ENCODE measurements around the gene MXI1. TPM values are rescaled to one million over a fixed set of nuclear protein-coding genes. Genes with fewer than 3 reads are reported as not detected.

Gene MXI1
- total and polyA plus RNA-seq, 7 experiments from 2014 or later: 36.6 to 57.1 (median 52.7) TPM

GRCh38 chr10:110207805-110208613, 604 bp downstream of the MXI1 start:
- DNase-seq (peak; percentile 32 to 76 (median 59)), ATAC-seq (no peak)
- peaks cover 0 to 35% (median 7%) of the 10 kb centered on the region in 5 donors for H3K27me3 Mint-ChIP-seq
- H3K4me3 ChIP-seq (ENCODE audit: low read length): peak overlapping the region; percentile 75
- H3K4me1 Mint-ChIP-seq: peaks cover 24 to 40% (median 33%) of the 10 kb centered on the region in 7 donors
- POLR2A ChIA-PET: interaction anchor here (0.6 to 11.5 kb wide), 31 partner anchors 8 to 711 kb away, joined by 3 to 353 read pairs (median 5); partner anchors contain the start of genes SHOC2, SMC3 and SMNDC1
- CTCF ChIA-PET: interaction anchor here (0.5 to 8.5 kb wide), 11 partner anchors 9 to 321 kb away, joined by 3 to 95 read pairs (median 4); no protein-coding TSS in a partner anchor
- peaks cover 21% of the 10 kb centered on the region in 2 donors for H3K4me1 ChIP-seq (ENCODE audit: control insufficient read depth in 2 of 2, insufficient read depth in 2 of 2, low read length in 2 of 2)
- H3K36me3 Mint-ChIP-seq: peaks cover 0 to 4% (median 0%) of the 10 kb centered on the region in 5 donors
- no peaks in the 10 kb centered on the region for H3K9me3 ChIP-seq (ENCODE audit: control insufficient read depth in 2 of 3, low read length in 3 of 3)
- intact Hi-C loops (cut with micrococcal nuclease): loop anchor here (1.0 to 5.0 kb wide), 11 partner anchors 36 to 665 kb away; partner anchors contain the start of genes SMC3 (in 1 of the 2) and SMNDC1 (in 1 of the 2)
- peaks cover 0 to 5% (median 0%) of the 10 kb centered on the region in 11 donors for H3K9me3 Mint-ChIP-seq
- peaks cover 0 to 5% (median 0%) of the 10 kb centered on the region in 3 experiments for H3K36me3 ChIP-seq (ENCODE audit: control insufficient read depth in 2 of 3, insufficient read depth in 3 of 3, low read length in 3 of 3)
- H3K4me3 Mint-ChIP-seq: peak overlapping the region; percentile 94 to 99 (median 97)
- peak overlapping the region; percentile 71 for H3K27ac ChIP-seq (ENCODE audit: low read depth, low read length)
- H3K27me3 ChIP-seq (ENCODE audit: control insufficient read depth in 2 of 2, insufficient read depth in 2 of 2, low read length in 2 of 2): no peaks in the 10 kb centered on the region
- H3K27ac Mint-ChIP-seq: peak overlapping the region; percentile 95 to 99 (median 97)

- Mint-ChIP-seq H3K27ac (peak overlapping the region; percentile 95 to 99 (median 97)), H3K9me3 (peaks cover 0 to 5% (median 0%) of the 10 kb centered on the region in 11 donors), H3K4me3 (peak overlapping the region; percentile 94 to 99 (median 97)), H3K27me3 (peaks cover 0 to 28% (median 7%) of the 10 kb centered on the region in 5 donors), H3K36me3 (peaks cover 0 to 6% (median 0%) of the 10 kb centered on the region in 5 donors), H3K4me1 (peaks cover 31 to 48% (median 42%) of the 10 kb centered on the region in 7 donors)
- ATAC-seq (peak; percentile 13), DNase-seq (peak in 3 of 9 donors; percentile 8 to 52 (median 17))
- intact Hi-C loops (cut with micrococcal nuclease): loop anchor here (1.0 to 5.0 kb wide), 14 partner anchors 17 to 664 kb away; partner anchors contain the start of genes SMNDC1 (in 2 of the 2) and SMC3 (in 1 of the 2)
- Histone ChIP-seq H3K4me1 (ENCODE audit: control insufficient read depth in 2 of 2, insufficient read depth in 2 of 2, low read length in 2 of 2) (peaks cover 21 to 28% of the 10 kb centered on the region in 2 donors), H3K27ac (ENCODE audit: low read depth, low read length) (peak overlapping the region; percentile 95), H3K4me3 (ENCODE audit: low read length) (peak overlapping the region; percentile 75), H3K9me3 (ENCODE audit: control insufficient read depth in 2 of 3, low read length in 3 of 3) (no peaks in the 10 kb centered on the region), H3K36me3 (ENCODE audit: control insufficient read depth in 2 of 3, insufficient read depth in 3 of 3, low read length in 3 of 3) (peaks cover 0 to 5% (median 0%) of the 10 kb centered on the region in 3 experiments), H3K27me3 (ENCODE audit: control insufficient read depth in 2 of 2, insufficient read depth in 2 of 2, low read length in 2 of 2) (no peaks in the 10 kb centered on the region)
- CTCF ChIA-PET: interaction anchor here (0.7 to 8.5 kb wide), 17 partner anchors 8 to 308 kb away, joined by 3 to 95 read pairs (median 4); partner anchors contain the start of gene SMNDC1
- POLR2A ChIA-PET: interaction anchor here (0.6 to 11.5 kb wide), 39 partner anchors 9 to 711 kb away, joined by 3 to 353 read pairs (median 4); partner anchors contain the start of genes SHOC2, SMC3 and SMNDC1
These were observed 1.4 kb downstream of the MXI1 start for GRCh38 chr10:110208614-110209453.

GRCh38 chr10:110209454-110209925, 2.1 kb downstream of the MXI1 start:
- peak overlapping the region; percentile 95 for H3K27ac ChIP-seq (ENCODE audit: low read depth, low read length)
- H3K27me3 ChIP-seq (ENCODE audit: control insufficient read depth in 2 of 2, insufficient read depth in 2 of 2, low read length in 2 of 2): no peaks in the 10 kb centered on the region
- ATAC-seq (peak; percentile 38), DNase-seq (peak in 7 of 9 donors; percentile 52 to 89 (median 83))
- H3K4me1 Mint-ChIP-seq: peaks cover 31 to 53% (median 48%) of the 10 kb centered on the region in 7 donors
- H3K36me3 ChIP-seq (ENCODE audit: control insufficient read depth in 2 of 3, insufficient read depth in 3 of 3, low read length in 3 of 3): peaks cover 0 to 5% (median 0%) of the 10 kb centered on the region in 3 experiments
- peak overlapping the region; percentile 94 to 99 (median 97) for H3K4me3 Mint-ChIP-seq
- POLR2A ChIA-PET: interaction anchor here (0.6 to 11.5 kb wide), 31 partner anchors 10 to 358 kb away, joined by 3 to 353 read pairs (median 5); partner anchors contain the start of genes SMC3 and SMNDC1
- peaks cover 21 to 35% of the 10 kb centered on the region in 2 donors for H3K4me1 ChIP-seq (ENCODE audit: control insufficient read depth in 2 of 2, insufficient read depth in 2 of 2, low read length in 2 of 2)
- no peaks in the 10 kb centered on the region for H3K9me3 ChIP-seq (ENCODE audit: control insufficient read depth in 2 of 3, low read length in 3 of 3)
- H3K36me3 Mint-ChIP-seq: peaks cover 0 to 6% (median 0%) of the 10 kb centered on the region in 5 donors
- peak overlapping the region; percentile 95 to 99 (median 97) for H3K27ac Mint-ChIP-seq
- H3K4me3 ChIP-seq (ENCODE audit: low read length): peak overlapping the region; percentile 63
- peaks cover 0 to 22% (median 7%) of the 10 kb centered on the region in 5 donors for H3K27me3 Mint-ChIP-seq
- intact Hi-C loops (cut with micrococcal nuclease): loop anchor here (1.0 to 5.0 kb wide), 12 partner anchors 17 to 663 kb away; partner anchors contain the start of genes SMC3 (in 1 of the 2) and SMNDC1 (in 1 of the 2)
- CTCF ChIA-PET: interaction anchor here (0.8 to 8.5 kb wide), 13 partner anchors 9 to 131 kb away, joined by 3 to 95 read pairs (median 4); partner anchors contain the start of gene SMNDC1
- peaks cover 0 to 5% (median 0%) of the 10 kb centered on the region in 11 donors for H3K9me3 Mint-ChIP-seq

GRCh38 chr10:110209926-110210673, 2.7 kb downstream of the MXI1 start:
- H3K27ac ChIP-seq (ENCODE audit: low read depth, low read length): peak overlapping the region; percentile 95
- peak overlapping the region; percentile 95 to 99 (median 97) for H3K4me3 Mint-ChIP-seq
- DNase-seq: peak in 7 of 9 donors; percentile 22 to 85 (median 68)
- peaks cover 0 to 17% (median 7%) of the 10 kb centered on the region in 5 donors for H3K27me3 Mint-ChIP-seq
- H3K27ac Mint-ChIP-seq: peak overlapping the region; percentile 95 to 99 (median 98)
- ATAC-seq: peak; percentile 38
- H3K4me1 Mint-ChIP-seq: peaks cover 31 to 56% (median 51%) of the 10 kb centered on the region in 7 donors
- peaks cover 0 to 5% (median 0%) of the 10 kb centered on the region in 3 experiments for H3K36me3 ChIP-seq (ENCODE audit: control insufficient read depth in 2 of 3, insufficient read depth in 3 of 3, low read length in 3 of 3)
- peaks cover 0 to 6% (median 0%) of the 10 kb centered on the region in 5 donors for H3K36me3 Mint-ChIP-seq
- H3K9me3 Mint-ChIP-seq: peaks cover 0 to 5% (median 0%) of the 10 kb centered on the region in 11 donors
- H3K9me3 ChIP-seq (ENCODE audit: control insufficient read depth in 2 of 3, low read length in 3 of 3): no peaks in the 10 kb centered on the region
- H3K4me3 ChIP-seq (ENCODE audit: low read length): peak overlapping the region; percentile 69
- intact Hi-C loops (cut with micrococcal nuclease): loop anchor here (1.0 to 5.0 kb wide), 17 partner anchors 16 to 707 kb away; partner anchors contain the start of genes BBIP1 (in 1 of the 2), DUSP5 (in 1 of the 2), PDCD4 (in 1 of the 2) and SHOC2 (in 1 of the 2)
- ChIA-PET CTCF (interaction anchor here (0.6 to 8.5 kb wide), 12 partner anchors 8 to 201 kb away, joined by 3 to 95 read pairs (median 3); no protein-coding TSS in a partner anchor), POLR2A (interaction anchor here (0.6 to 11.5 kb wide), 34 partner anchors 10 to 657 kb away, joined by 3 to 353 read pairs (median 4); partner anchors contain the start of genes SMC3 and SMNDC1)
- H3K27me3 ChIP-seq (ENCODE audit: control insufficient read depth in 2 of 2, insufficient read depth in 2 of 2, low read length in 2 of 2): no peaks in the 10 kb centered on the region
- H3K4me1 ChIP-seq (ENCODE audit: control insufficient read depth in 2 of 2, insufficient read depth in 2 of 2, low read length in 2 of 2): peaks cover 21 to 41% of the 10 kb centered on the region in 2 donors

Measured in naive thymus-derived CD4-positive, alpha-beta T cell (primary cell).